HepG2 (cell line): ENCODE results near the gene CD209. TPM values are rescaled to one million over a fixed set of nuclear protein-coding genes. Genes with fewer than 3 reads are reported as not detected.
"Not testable (repeated sequence)": the region's sequence is repeated elsewhere in the genome, so short reads cannot be mapped to it uniquely, and the experiment has no call there.

Experiments used
- ATAC-seq: fragments of 200-7000 bp; cut with Tn5 transposase; 3 replicates; pipeline ENCODE4 v1.9.1; 2020; ENCODE audit warnings: mild to moderate bottlenecking, moderate library complexity
- BruUV-seq: library from RNA; stranded (reverse); fragments of 400-500 nt; replicated peaks from 2 replicates; lab custom pipeline; 2021; lab: Mats Ljungman, UMichigan
- CTCF ChIA-PET: fragments of 300-600 bp; formaldehyde crosslinking; extraction: SDS; loops from one replicate; lab custom pipeline; 2021; ENCODE audit warnings: low total read pairs, inconsistent platforms, low intra/inter-chr PET ratio; lab: Yijun Ruan, JAX
- POLR2A ChIA-PET: fragments of 350-600 bp; sonication (Branson Sonifier 250); formaldehyde crosslinking; loops from one replicate; lab custom pipeline; 2020; ENCODE audit warnings: antibody characterized with exemption, inconsistent platforms; lab: Yijun Ruan, JAX
- DNase-seq: peaks from one replicate; pipeline ENCODE4 v3.0.0-alpha.2; 2015; ENCODE audit warnings: low spot score
- FAIRE-seq: peaks from 3 replicates; lab custom pipeline; 2011; peaks lifted over from hg19 to GRCh38; lab: Jason Lieb, UNC
- H2AFZ ChIP-seq: one replicate; pipeline ENCODE4 v1.6.1; 2011; ENCODE audit warnings: low read length, inconsistent platforms
- H3K27ac ChIP-seq: fragments of 300-600 bp; 3 replicates; pipeline ENCODE4 v1.8.0; 2011; ENCODE audit warnings: mixed run types, mild to moderate bottlenecking, mixed read lengths, low read length, inconsistent platforms; ENCODE audit not compliant: insufficient read depth; ENCODE audit errors: extremely low read length
- H3K27me3 ChIP-seq, 2 experiments: fragments of 200-600 bp in 1 of 2; 2 replicates in 1 of 2; 3 replicates in 1 of 2; pipeline versions ENCODE4 v1.6.0 to v1.8.0; 2011; ENCODE audit warnings: low read length in 2 of 2, mild to moderate bottlenecking in 2 of 2, moderate library complexity in 2 of 2, inconsistent platforms in 1 of 2; ENCODE audit not compliant: insufficient read depth in 2 of 2, control insufficient read depth in 1 of 2
- H3K36me3 ChIP-seq, 2 experiments: fragments of 200-600 bp in 1 of 2; replicated peaks in 1 of 2; 2 replicates in 1 of 2; 3 replicates in 1 of 2; pipeline versions ENCODE4 v1.5.1 to v1.8.0; 2011; ENCODE audit warnings: low read length in 2 of 2, inconsistent platforms in 1 of 2; ENCODE audit not compliant: insufficient read depth in 2 of 2, control insufficient read depth in 1 of 2
- H3K4me1 ChIP-seq: 2 replicates; pipeline ENCODE4 v1.5.1; 2012; ENCODE audit warnings: low read length, inconsistent platforms; ENCODE audit not compliant: insufficient read depth
- H3K4me2 ChIP-seq: 2 replicates; pipeline ENCODE4 v1.6.0; 2011; ENCODE audit warnings: low read depth, low read length, inconsistent platforms
- H3K4me3 ChIP-seq, 3 experiments: fragments of 200-600 bp in 1 of 3; sonication (generic), shearing (Covaris generic) in 1 of 3; replicated peaks in 1 of 3; 2 replicates each; pipeline ENCODE4 v1.5.1; 2011 to 2016; ENCODE audit warnings: low read length in 3 of 3, inconsistent platforms in 2 of 3, low read depth in 2 of 3, mild to moderate bottlenecking in 2 of 3, control low read depth in 1 of 3, mixed read lengths in 1 of 3; ENCODE audit not compliant: insufficient read depth in 1 of 3
- H3K79me2 ChIP-seq: one replicate; pipeline ENCODE4 v1.6.1; 2011; ENCODE audit warnings: low read length, inconsistent platforms; ENCODE audit not compliant: insufficient read depth
- H3K9ac ChIP-seq: 2 replicates; pipeline ENCODE4 v1.6.0; 2011; ENCODE audit warnings: mild to moderate bottlenecking, low read depth, low read length, inconsistent platforms; ENCODE audit not compliant: insufficient read depth
- H3K9me3 ChIP-seq: 2 replicates; pipeline ENCODE4 v1.5.1; 2012; ENCODE audit warnings: mild to moderate bottlenecking, low read length
- H4K20me1 ChIP-seq: 2 replicates; pipeline ENCODE4 v1.6.0; 2011; ENCODE audit warnings: inconsistent platforms, mild to moderate bottlenecking, low read length, moderate library complexity; ENCODE audit not compliant: insufficient read depth
- AGO1 ChIP-seq: fragments of 200-400 bp; formaldehyde crosslinking; IDR thresholded peaks from 2 replicates; pipeline ENCODE4 v1.6.1; 2017; ENCODE audit warnings: mild to moderate bottlenecking, low read depth, low read length, moderate library complexity; ENCODE audit not compliant: poor library complexity, severe bottlenecking
- GFI1 ChIP-seq: sonication (generic); formaldehyde crosslinking; IDR thresholded peaks from 2 replicates; pipeline ENCODE4 v1.5.0; 2020; ENCODE audit warnings: missing genetic modification reagents, mild to moderate bottlenecking, borderline replicate concordance
- HIVEP1 ChIP-seq: sonication (generic); formaldehyde crosslinking; IDR thresholded peaks from 2 replicates; pipeline ENCODE4 v1.4.0; 2020; ENCODE audit warnings: mild to moderate bottlenecking, missing genetic modification reagents
- HNF4G ChIP-seq, 2 experiments: sonication (generic) in 1 of 2; formaldehyde crosslinking in 1 of 2; IDR thresholded peaks; 2 replicates each; pipeline versions ENCODE4 v1.4.0 to v1.6.1; 2011 to 2020; ENCODE audit warnings: borderline replicate concordance in 2 of 2, low read depth in 2 of 2, mild to moderate bottlenecking in 2 of 2, low read length in 1 of 2, missing genetic modification reagents in 1 of 2, moderate library complexity in 1 of 2
- HOXA3 ChIP-seq: sonication (generic); formaldehyde crosslinking; IDR thresholded peaks from 2 replicates; pipeline ENCODE4 v1.5.0; 2020; ENCODE audit warnings: missing genetic modification reagents
- ZFP36L1 ChIP-seq: sonication (generic); formaldehyde crosslinking; IDR thresholded peaks from 2 replicates; pipeline ENCODE4 v1.8.0; 2022; ENCODE audit warnings: mild to moderate bottlenecking, missing genetic modification reagents, moderate library complexity
- WGBS: methylation state at CpG from one replicate; pipeline ENCODE4 v1.1.6; 2017; ENCODE audit warnings: low lambda C conversion rate; 5-methylcytosine and 5-hydroxymethylcytosine counted together
- in situ Hi-C: cut with HindIII; loops from 2 replicates; pipeline ENCODE4 v1.10.0; 2017; ENCODE audit warnings: low pct_unique_long_range_greater_than_20kb; ENCODE audit not compliant: extremely low pct_ligation_motif_present
- intact Hi-C: fragments of 100-400 bp; cut with micrococcal nuclease; formaldehyde crosslinking; loops from one replicate; pipeline ENCODE4 v1.10.0; 2022; ENCODE audit not compliant: unreplicated experiment
- polyA plus RNA-seq, 8 experiments: library from polyadenylated mRNA; depleted of rRNA in 3 of 8; stranded (reverse) in 7 of 8; unstranded in 1 of 8; fragments of >200 nt; fragmentation: Illumina TruSeq in 4 of 8; extraction: Trizol in 4 of 8; gene quantifications; 2 replicates each; pipeline versions ENCODE4 v1.2.1 to v1.2.3, GENCODE V29; 2011 to 2016; ENCODE audit warnings: low read depth in 4 of 8, missing spikeins in 1 of 8, mixed read lengths in 1 of 8; ENCODE audit not compliant: insufficient read depth in 1 of 8
- total RNA-seq, 5 experiments: library from RNA; depleted of rRNA; stranded (reverse); fragments of >200 nt; fragmentation: Illumina TruSeq; extraction: Trizol; gene quantifications; 2 replicates each; pipeline ENCODE4 v1.2.3, GENCODE V29; 2016; ENCODE audit warnings: low read depth in 1 of 5
- TF ChIP-seq, protein P1 (sequence below): sonication (generic); formaldehyde crosslinking; IDR thresholded peaks from 2 replicates; pipeline ENCODE4 v1.8.1; 2023; ENCODE audit warnings: mild to moderate bottlenecking, missing genetic modification reagents

The CD209 gene
- total and polyA plus RNA-seq, 2 of the 13 experiments (the other 11 are each of a cell fraction or from before 2014, with no cell fraction given) = not detected

DNA sequence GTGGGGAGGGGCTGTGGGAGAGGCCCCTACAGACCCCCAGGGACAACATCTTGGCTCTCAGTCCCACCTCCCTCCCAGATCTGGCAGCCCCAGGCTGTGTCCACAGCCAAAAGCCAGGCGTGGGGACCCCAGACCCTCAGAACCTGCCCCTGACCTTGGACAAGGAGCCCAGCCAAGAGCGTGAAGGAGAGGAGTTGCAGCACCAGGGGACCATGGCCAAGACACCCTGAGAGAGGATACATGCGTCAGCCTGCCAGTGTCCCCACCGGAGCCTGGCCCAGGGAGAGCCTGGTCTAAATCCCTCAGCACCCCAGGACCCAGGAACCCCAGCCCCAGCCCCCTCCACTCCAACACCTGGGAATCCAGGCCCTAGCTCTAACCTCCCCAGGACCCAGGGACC lies 1.0 kb downstream of the CD209 start:
- CTCF ChIA-PET, ATAC-seq: not testable (repeated sequence)

DNA sequence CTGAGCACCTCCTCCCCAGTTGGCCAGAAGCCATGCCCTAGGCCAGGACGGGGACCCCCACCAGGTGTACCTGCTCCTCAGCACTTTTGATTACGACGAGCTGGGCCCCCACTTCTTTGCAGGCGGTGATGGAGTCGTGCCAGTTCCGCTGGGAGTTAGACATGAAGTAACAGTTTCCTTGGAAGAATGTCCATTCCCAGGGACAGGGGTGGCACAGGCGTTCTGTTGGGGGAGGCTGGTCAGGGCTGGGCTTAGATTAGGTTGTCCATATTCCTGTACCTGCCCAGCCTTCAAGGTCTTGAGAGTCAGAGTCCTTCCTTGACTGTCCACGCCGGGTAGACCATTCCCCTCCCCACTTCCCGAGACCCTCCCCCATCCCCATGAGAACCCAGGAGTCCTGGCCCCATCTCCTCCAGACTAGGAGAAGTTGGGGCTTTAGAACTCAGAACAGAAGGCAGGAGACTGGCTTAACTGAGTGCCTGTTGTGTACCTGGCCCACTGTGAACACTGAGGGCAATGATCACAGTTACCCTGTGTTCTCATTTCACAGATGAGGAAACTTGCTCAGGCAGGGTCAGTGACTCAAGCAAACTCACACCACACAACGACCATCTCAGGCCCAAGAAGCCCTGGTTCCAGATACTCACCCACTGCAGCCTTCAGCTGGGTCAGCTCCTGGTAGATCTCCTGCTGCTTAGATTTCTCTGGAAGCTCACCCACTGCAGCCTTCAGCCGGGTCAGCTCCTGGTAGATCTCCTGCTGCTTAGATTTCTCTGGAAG lies 2.3 kb downstream of the CD209 start:
- Histone ChIP-seq H3K4me2 (no peak overlapping the region), H3K9me3 (no peaks in the 10 kb centered on the region), H3K4me1 (peaks cover 6% of the 10 kb centered on the region; the same call in 1 of the 2 replicates), H3K9ac (no peak overlapping the region), H3K79me2 (no peaks in the 10 kb centered on the region), H3K27me3 (peaks cover 3 to 25% of the 10 kb centered on the region in 2 experiments; a peak in 3 of 5 replicates), H3K27ac (no peak overlapping the region), H3K4me3 (no peak overlapping the region), H4K20me1 (no peaks in the 10 kb centered on the region), H2AFZ (no peak overlapping the region), H3K36me3 (no peaks in the 10 kb centered on the region)
- ChIA-PET POLR2A (no interaction called here), CTCF (no interaction called here)
- intact Hi-C loops = no loop called here
- TF ChIP-seq HIVEP1 (CRISPR knock-in tag) = no peak
- TF ChIP-seq HNF4G (IDR thresholded peaks at IDR 0.05; ENCODE audit: borderline replicate concordance, low read depth, low read length) = no peak
- no peak for TF ChIP-seq HNF4G (CRISPR knock-in tag; IDR thresholded peaks at IDR 0.05; ENCODE audit: borderline replicate concordance, low read depth)
- no peak for TF ChIP-seq GFI1 (CRISPR knock-in tag)
- no peak for TF ChIP-seq ZFP36L1 (CRISPR knock-in tag)
- TF ChIP-seq, protein P1, sequence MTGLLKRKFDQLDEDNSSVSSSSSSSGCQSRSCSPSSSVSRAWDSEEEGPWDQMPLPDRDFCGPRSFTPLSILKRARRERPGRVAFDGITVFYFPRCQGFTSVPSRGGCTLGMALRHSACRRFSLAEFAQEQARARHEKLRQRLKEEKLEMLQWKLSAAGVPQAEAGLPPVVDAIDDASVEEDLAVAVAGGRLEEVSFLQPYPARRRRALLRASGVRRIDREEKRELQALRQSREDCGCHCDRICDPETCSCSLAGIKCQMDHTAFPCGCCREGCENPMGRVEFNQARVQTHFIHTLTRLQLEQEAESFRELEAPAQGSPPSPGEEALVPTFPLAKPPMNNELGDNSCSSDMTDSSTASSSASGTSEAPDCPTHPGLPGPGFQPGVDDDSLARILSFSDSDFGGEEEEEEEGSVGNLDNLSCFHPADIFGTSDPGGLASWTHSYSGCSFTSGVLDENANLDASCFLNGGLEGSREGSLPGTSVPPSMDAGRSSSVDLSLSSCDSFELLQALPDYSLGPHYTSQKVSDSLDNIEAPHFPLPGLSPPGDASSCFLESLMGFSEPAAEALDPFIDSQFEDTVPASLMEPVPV (CRISPR knock-in tag) = no peak
- TF ChIP-seq AGO1 = no peak
- TF ChIP-seq HOXA3 (CRISPR knock-in tag) = no peak
- BruUV-seq = no TSS peak
- in situ Hi-C loops = no loop called here
- FAIRE-seq (no peak), ATAC-seq (no peak), DNase-seq (no peak)
- WGBS = 16% methylated on average over 8 of the region's 12 CpGs

More for the DNA sequence above, 1.0 kb downstream of the CD209 start:
- DNase-seq, H3K9me3 ChIP-seq, POLR2A ChIA-PET, H3K27ac ChIP-seq, H3K4me3 ChIP-seq, H3K79me2 ChIP-seq, BruUV-seq, H4K20me1 ChIP-seq, FAIRE-seq, in situ Hi-C loops, H2AFZ ChIP-seq, intact Hi-C loops, H3K9ac ChIP-seq, H3K4me1 ChIP-seq, H3K36me3 ChIP-seq, H3K4me2 ChIP-seq: not testable (repeated sequence)
- peaks cover 5 to 18% of the 10 kb centered on the region in 2 experiments; a peak in 2 of 5 replicates for H3K27me3 ChIP-seq
- 49% methylated on average over 4 of the region's 4 CpGs for WGBS
